Upper lobe of left lung (tissue), 4 donors: Measurements from ENCODE around the gene CDC73.

Source experiments
- POLR2A ChIP-seq, 4 donors: fragments of 450-650 bp; IDR thresholded peaks; one replicate each; pipeline ENCODE4 v1.5.1; 2016 to 2017; ENCODE audit warnings: antibody characterized with exemption in 4 of 4, mild to moderate bottlenecking in 2 of 4
- POLR2AphosphoS5 ChIP-seq, 2 donors: sonication (generic); formaldehyde crosslinking; IDR thresholded peaks; one replicate each; pipeline ENCODE4 v1.5.1; 2017; ENCODE audit warnings: antibody characterized with exemption in 2 of 2
- TF ChIP-seq, protein P1 (sequence below), 6 experiments: fragments of 450-650 bp in 4 of 6; fragments of 200-600 bp in 2 of 6; sonication (generic) in 2 of 6; IDR thresholded peaks; one replicate each; pipeline ENCODE4 v1.5.1; 2016 to 2019; ENCODE audit warnings: antibody characterized with exemption in 6 of 6

GRCh38 chr1:193179094-193179493, 57.3 kb downstream of the CDC73 start:
- TF ChIP-seq, protein P1, sequence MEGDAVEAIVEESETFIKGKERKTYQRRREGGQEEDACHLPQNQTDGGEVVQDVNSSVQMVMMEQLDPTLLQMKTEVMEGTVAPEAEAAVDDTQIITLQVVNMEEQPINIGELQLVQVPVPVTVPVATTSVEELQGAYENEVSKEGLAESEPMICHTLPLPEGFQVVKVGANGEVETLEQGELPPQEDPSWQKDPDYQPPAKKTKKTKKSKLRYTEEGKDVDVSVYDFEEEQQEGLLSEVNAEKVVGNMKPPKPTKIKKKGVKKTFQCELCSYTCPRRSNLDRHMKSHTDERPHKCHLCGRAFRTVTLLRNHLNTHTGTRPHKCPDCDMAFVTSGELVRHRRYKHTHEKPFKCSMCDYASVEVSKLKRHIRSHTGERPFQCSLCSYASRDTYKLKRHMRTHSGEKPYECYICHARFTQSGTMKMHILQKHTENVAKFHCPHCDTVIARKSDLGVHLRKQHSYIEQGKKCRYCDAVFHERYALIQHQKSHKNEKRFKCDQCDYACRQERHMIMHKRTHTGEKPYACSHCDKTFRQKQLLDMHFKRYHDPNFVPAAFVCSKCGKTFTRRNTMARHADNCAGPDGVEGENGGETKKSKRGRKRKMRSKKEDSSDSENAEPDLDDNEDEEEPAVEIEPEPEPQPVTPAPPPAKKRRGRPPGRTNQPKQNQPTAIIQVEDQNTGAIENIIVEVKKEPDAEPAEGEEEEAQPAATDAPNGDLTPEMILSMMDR (IDR thresholded peaks at IDR 0.05): no peak
- TF ChIP-seq POLR2A (IDR thresholded peaks at IDR 0.05): no peak
- no peak for TF ChIP-seq POLR2AphosphoS5 (IDR thresholded peaks at IDR 0.05)
